Right forelimb (tissue), 1 donor: ENCODE results near the gene CDC25C.

Experiments
- DNase-seq: peaks from one replicate; pipeline ENCODE4 v3.0.0-alpha.2; 2018

The CDC25C gene

DNA sequence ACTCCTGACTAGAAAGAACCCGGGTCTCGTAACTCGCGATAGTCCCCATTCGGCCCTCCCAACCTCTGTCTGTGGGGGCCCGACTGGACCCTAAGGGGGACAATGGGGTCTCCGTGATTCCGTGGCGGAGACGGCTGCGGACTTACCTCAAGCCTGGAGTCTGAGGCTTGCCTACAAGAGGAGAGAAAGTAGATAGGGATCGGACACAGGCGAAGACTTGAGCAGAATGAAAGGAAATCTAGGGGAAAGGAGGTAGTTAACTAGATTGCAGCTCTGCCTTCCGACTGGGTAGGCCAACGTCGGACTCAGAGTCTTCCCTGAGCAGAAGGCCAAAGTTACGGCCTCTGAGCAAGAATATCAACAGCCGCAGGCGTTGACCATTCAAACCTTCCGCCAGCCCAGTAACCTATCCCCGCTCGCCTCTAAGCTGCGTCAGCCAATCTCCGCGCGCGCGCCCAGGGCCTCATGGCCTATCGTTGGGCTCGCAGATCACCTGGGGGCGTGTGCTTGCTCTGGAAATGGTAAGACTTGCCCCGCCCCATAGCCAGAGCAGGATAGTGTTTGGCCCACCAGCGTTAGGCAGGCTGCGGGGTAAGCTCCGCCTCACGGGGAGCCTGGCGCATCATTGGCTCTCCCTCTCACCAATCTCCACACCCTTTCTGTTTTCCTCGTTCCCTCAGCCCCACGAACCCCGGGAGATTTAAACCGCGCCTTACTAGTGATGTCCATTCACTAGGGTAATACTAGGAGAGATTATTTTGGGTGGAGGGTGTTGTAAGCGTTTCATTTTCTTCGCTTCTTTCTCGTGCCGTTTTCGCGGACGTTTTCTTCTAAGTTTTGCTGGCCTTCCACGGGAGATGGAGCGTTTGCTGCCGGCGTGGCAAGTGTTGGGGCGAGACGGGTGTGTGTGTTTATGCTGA lies at the start of gene CDC25C:
CDC25C (minus strand) TSS at position 356 of the 920 bp plus-strand sequence. CDS start 624 bp downstream, outside the sequence.
- peak; percentile 96 for DNase-seq

DNA sequence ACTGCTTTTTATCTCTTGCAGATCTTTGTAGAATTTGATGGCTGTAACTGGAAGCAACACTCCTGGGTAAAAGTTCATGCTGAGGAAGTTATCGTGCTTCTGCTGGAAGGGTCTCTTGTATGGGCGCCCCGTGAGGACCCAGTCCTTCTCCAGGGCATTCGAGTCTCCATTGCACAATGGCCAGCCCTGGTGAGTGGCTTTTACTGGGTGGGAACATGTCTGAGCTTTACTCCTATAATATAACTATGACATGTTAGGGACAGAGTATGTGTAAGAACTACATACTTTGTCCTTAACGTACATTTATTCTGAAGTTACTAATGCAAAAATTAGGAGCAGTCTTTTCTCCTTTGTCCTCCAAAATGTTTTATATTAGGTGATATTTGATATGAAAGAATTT lies 41.0 kb upstream of the CDC25C start:
- no peak for DNase-seq

DNA sequence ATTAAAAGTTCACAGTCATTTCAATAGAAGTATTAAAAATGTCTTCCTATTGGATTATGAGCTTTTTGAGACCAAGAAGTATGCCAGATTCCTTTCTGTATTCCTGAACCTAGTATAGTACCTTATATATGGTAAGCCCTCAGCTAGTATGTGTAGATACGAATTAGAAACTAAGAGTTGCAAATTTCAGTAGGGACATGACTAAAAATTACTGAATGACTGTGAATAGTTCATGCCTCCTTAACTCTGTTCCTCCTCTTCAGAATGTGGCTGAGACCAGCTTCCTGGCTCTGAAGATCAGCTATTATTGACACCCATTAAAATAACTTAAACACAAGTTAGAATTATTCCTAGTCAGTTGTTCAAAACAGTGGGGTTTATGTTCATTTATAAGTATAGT lies 40.6 kb upstream of the CDC25C start:
- DNase-seq: no peak

DNA sequence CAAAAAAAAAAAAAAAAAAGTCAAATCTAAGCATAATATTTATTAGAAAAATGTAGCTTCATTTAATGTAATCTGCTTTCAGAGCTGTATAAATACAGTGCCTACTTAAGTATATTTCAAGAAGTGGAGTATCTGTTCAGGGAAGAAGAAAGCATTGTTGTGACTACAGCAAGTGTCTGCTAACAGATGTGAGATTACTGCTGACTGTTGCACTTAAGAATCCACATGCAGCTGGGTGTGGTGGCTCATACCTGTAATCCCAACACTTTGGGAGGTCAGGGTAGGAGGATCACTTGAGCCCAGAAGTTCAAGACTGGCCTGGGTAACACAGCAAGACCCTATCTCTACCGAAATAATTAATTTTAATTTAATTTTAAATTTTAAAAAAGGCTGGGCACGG lies 39.9 kb upstream of the CDC25C start:
- DNase-seq: no peak

DNA sequence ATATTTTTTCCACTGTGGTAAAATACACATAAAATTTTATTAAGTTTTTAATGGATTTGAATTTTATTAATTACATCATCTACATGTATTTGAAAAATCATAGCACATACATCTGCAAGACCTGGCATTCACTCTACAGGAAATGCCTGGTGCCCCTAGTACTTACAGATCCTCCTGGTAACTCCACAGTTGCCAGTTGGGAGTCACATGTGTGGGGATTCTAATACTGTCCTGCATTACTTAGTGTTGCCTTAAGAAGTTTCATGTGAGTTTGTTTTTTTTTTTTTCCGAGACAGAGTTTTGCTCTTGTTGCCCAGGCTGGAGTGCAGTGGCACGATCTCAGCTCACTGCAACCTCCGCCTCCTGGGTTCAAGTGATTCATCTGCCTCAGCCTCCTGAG lies 38.9 kb upstream of the CDC25C start:
- no peak for DNase-seq

DNA sequence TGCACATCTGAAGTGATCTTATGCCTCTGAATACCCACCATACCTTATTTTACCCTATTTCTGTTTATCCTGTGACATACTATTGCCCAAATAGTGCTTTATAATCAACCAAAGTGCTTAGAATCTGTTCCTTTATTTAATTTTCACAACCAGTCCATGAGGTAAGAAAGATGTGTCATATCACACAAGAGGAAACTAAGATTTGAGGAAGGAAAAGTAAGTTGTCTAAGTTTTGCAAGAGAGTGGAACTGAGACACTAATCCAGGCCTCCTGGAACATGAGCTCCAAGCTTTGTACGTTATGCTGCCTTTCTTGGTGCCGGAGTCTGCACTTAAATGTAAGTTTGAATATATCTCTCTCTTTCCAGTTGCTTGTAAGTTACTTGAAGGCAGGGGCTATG lies 38.1 kb upstream of the CDC25C start:
- DNase-seq: no peak

DNA sequence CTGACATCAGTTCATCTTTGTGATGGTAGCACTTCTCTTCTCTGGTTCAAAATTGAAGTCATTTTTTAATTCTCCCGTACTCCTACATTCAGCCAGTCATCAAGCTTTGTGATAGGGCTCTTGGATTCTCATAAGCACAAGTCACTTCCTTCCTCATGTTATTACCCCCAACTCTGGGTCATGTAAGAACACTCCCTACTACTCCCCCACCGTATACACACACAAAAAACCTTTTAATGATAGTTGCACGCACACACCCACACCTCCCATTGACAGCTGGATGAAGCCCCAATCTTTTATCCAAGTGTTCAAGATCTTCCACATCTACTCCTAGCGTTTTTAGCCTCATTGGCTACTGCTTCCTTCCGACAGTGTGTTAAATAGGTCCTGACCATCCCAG lies 37.7 kb upstream of the CDC25C start:
- DNase-seq: no peak

DNA sequence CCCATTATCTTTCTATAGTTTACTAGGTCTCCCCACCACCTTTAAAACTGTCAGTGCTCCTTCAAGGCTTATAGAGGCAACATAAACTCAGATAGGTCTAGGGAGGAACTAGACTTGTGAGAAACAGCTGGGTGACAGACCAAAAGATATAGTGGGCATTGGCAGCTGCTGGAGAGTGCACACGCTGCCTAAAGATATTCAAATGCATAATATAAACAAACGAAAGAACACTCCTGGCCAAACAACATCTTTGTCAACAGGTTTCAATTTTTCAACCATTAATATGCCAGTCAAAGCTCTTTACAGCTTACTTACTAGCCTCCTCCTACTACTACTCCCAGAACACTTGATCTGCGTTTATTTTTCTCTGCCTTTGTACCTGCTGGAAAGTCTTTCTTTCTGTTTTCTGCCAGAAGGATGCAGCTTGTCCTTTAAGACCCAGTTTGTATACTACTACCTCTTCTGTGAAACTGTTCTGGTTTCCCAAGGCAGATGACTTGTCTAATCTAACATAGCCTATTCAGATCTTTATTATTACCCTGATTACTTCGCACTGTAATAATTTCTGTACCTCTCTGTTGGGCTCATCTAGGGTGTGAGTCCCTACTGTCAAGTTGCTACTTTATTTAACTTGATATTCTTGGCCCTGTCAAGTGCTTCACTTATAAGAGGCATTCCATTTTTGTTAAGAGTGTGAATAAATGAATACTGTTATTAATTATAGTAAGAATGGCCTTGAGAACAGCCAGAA lies 35.2 kb upstream of the CDC25C start:
- DNase-seq: no peak

DNA sequence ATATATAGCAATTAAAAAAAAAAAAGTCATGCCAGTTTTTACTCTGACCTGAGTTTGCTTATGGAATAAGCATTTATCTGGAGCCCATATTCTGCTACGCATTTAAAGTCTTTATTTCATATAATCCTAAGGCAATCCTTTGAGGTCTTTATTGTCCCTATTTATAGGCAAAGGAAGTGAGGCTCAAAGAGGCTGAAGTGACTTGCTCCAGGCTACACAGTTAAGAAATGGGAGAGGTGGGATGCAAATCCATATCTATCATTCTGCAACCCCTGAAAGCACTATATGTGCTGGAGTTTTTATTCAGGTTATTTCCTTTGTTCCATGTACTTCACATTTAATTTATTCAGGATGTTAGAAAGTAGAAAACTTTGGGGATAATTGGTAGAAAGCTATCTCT lies 33.0 kb upstream of the CDC25C start:
- DNase-seq: no peak

DNA sequence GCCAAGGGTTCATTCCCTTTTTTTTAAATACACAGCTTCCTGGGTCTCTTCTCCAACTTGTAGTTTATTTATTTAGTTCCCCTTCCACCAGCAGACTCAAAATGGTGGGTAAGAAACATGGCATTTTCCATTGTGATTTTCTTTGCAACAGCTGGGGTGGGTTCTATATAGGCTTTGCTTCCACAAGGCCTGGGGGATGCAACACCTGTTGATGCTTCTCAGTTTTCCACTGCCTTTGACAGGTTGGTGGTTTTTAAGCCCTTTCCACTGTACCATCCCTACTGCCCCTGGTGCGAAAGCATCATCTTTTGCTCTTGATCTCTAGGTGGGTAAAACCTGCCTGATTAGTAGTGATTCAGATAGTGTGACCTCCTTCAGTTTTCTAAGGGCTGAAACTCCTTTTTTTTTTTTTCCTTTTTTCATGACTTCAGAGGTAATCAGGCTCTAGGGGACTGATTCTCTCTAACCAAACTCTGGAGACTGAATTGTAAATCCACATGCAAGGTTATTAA lies 29.4 kb upstream of the CDC25C start:
- no peak for DNase-seq

DNA sequence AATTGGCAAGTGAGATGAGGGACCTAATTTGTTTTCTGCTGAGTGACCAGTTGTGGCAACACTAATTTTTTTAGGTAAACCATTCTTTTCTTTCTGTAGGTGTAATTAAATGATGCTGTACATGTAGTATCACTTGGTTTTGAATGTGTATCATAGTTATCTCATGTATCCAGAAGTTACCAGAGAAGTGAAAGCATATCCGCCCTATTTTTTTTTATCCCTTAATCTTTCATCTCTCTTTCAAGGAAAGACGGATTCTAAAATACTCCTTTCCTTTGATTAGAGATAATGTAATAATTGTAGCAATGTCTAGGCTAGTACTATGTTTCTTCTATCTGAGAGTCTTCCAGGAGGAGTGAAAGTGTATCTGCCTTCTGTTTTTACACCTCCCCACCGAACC lies 28.0 kb upstream of the CDC25C start:
- DNase-seq: no peak

DNA sequence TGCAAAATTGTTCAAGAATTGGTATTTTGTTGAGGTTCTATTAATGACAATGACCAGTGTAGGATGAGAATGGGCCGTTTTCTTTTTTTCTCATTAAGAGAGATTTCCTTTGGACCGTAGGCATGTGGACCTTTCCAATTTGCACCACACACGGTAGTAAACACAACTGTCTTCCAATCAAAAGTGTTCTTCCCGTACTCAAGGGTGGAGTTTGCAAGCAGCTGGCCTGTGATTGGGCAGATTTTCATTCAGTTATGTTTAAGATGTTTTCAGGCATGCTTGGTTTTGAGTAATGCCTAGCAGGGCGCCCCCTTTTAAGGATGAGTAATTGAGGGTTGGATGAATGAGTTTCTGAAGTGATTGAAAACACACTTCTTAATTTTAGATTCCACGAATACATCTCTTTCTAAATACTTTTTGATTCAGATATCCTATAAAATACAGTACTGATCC lies 23.3 kb upstream of the CDC25C start:
- no peak for DNase-seq

DNA sequence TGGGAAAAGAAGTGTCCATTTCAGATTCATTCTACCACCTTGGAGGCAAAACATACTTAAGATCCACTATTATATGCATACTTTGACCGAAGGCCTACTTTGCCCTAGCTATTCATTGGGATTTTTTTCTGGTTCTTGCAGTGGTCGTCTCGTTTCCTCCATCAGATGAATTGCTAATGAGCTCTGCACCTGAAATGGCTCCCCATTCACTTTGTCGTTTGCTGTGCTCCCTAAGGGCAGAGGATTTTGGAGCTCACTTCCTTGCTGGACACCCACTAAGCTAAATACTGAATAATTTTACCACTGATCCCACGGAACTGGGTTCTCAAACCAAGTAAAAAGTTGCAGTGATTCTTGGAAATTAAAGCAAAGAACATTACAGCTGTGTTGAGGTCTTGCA lies 22.8 kb upstream of the CDC25C start:
- DNase-seq: no peak

DNA sequence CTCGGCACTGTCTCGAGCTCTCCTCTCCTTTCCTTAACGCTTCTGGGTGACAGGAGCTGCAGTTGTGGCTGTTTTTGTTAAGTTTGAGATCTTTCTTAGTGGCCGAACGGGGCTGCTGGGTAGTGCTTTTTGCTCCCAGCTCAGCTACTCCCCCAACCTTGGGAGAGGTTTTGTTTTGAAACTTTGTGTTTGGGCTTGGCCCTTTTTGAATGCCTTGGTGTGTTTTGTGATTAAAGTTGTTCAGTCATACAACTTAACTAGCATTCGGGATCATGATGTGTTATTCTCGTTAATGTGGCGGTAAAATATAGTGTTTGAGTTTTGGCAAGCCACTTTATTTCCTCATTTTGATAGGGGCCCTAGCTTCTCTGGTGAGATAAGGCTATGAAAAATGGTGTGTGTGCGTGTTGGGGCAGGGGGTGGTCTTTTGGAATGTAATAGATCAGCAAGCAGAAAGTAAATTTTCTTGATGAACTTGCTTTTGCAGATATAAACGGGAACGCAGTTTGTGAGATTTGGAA lies 22.0 kb upstream of the CDC25C start:
- DNase-seq: no peak

DNA sequence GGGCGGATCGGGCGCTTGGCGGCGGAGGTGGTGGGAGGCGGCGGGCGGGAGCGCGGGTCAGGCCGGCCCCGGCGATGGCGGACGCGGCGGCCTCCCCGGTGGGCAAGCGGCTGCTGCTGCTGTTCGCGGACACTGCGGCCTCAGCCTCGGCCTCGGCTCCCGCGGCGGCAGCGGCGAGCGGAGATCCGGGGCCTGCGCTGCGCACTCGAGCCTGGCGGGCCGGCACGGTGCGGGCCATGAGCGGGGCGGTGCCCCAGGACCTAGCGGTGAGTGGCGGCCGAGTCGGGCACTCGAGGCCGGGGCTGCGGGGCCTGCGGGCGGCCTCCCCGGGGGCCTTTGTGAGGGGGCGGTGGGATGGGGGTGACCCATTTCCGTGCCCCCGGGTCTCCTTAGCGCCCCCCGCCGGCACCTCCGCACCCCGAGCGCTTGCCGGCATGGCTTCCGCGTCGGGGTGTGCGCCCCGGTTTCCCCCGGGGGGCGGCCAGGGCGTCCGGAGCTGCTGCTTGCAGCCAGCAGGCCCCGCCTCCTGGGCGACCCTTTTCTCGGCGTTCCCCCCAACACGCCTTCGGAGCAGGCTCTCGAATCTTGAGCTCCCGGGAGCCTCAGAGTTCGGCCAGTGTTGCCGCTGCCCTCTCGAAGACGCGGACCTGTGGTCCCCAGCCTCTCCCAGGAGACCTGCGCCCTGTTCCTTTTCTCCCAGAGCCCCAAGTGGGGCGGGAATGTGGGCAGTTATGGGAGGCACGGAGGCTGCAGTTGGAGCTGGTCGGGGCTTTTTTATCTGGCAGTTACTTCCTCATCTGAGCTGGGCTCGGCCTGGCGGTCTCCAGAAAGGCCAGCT lies 21.3 kb upstream of the CDC25C start:
- DNase-seq: peak; percentile 84

DNA sequence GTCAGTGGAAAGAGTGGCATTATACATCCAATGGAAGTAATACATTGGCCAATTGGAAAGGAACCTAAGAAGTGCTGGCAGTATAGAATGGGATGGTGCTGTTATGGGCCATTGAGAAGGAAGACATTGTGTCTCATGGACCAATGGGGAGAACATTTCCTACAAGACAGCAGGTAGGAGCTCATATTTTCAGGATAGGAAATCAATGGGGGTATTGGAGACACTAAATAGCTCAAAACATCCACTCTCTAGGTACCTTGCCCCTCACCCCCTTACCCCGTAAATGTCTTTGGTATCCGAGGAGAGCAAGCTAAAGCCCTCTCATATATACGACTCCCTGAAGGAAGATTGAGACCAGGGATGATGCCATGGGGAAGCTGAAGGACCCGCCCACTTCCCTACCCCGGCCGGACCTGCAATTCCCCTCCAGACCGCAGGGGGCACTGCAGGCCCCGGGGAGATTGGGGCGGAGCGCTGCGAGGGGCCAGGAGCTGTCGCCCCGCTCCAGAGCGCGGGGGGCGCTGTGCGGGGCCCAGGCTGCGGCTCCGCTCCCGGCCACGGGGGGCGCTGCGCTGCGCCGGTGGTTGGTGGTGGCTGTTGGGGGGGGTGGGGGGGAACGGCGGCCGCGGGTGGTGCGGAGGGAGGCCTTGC lies 20.6 kb upstream of the CDC25C start, which contains the start of gene KDM3B:
KDM3B (plus strand) TSS at position 615 of the 651 bp plus-strand sequence. CDS start 111 bp downstream, outside the sequence.
- DNase-seq: peak; percentile 94

DNA sequence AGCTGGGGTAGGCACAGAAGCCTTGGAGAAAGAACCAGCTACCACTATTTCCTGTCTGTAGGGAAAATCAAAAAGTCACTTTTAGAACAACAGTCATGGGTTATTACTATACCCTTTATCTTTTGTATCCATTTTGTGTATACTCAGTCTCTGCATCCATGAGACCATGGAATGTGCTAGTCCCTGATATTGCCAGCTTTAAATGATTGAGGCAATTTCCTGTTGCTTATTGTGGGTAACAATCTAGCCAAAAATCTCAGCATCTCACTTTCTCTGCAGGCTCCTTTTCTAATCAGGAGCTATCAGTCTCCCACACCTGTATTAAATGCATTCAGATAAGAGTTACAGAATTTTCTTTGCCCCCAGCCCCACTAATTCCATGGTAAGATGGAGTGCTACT lies 19.9 kb upstream of the CDC25C start:
- DNase-seq: no peak

DNA sequence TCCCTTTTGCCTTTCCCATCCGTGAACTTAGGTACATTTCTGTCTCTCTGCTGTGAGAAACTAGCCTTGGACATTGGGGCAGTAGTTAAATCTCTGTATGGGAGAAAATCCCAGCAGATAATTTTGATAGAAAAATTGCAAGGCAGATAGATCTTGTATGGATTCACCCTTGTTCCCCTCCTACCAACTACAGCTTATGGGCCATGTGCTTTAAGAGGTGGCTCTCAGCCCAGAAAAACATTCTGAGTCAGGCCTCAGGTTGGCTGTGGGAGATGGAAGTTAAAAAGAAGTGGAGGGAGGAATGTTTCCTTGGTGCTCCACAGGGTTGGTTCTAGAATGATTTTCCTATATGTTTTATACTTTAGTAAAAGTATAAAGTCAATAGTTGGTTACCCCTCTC lies 19.5 kb upstream of the CDC25C start:
- DNase-seq: no peak

DNA sequence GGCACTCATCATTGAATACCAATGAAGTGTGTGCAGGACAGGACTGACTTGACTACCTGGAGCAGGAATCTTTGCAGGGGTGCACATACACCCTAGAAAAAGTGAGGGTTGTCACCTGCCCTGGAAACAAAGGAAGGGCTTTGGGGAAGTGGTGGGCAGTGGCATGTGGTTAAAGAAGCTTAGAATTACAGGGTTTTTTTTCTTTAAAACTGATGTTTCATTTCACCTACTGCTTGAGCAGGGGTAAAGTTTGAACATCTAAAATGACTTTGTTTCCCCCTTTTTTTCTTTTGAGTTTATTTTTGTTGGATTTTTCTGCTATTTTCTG lies 18.9 kb upstream of the CDC25C start:
- DNase-seq: no peak

DNA sequence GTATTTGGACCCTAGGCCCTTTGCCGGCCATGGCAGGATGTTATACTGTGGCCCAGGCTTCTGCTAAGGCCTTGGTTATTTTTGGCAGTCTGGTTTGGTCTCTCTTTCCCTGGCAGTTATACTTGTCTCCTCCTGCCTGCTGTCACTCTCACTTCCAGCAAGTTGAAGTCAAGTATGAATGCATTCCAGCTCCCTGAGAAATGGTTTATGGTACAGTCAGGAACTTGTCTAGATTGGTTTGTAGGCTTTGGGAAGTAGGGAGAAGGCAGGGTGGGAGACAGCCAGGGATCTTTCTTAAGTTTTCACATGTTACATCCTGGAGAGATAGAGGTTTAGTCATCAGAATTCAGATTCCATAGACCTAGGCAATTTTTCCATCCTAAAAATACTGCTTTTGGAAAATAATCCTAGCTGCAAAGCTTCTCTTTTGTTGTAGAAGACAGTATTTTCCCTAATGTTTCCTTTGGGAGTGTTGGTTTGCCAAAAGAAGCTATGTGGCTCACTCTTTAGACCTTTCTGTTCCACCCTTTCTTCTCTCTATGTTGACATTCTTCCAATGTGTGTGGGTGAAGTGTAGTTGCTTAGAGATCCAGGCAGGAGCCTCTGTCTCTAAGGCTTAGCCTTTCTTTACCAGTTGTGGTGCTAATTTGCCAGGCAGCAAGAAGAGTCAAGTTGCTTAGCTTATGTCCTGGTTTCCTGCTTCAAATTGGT lies 18.4 kb upstream of the CDC25C start:
- DNase-seq: no peak

DNA sequence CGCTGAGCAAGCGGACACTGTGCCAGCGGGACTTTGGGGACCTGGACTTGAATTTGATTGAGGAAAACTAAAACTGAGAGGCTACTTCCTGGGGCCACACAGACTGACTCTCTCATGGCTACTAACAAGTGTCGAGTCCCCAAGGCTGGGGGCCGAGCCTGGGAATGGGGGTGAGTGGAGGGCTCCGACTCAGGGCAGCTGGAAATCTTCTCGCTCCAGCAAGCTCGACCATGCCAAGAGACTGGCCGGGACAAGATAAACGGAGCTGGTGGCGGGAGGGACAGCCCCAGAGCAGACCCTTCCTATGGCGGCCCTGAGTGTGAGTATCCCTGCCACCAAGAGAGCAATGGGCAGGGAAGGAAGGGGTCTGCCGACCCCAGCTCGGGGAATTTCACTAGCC lies 15.3 kb upstream of the CDC25C start:
- no peak for DNase-seq
